CD4-positive, alpha-beta T cell treated with Interleukin-4 for 1 hour (primary cell): ENCODE results near the gene BAZ1B.
"Not testable (repeated sequence)": the region's sequence is repeated elsewhere in the genome, so short reads cannot be mapped to it uniquely, and the experiment has no call there.

Experiments
- DNase-seq, 2 donors: peaks; one replicate each; pipeline ENCODE4 v3.0.0-alpha.2; 2020 to 2022

The BAZ1B gene, protein sequence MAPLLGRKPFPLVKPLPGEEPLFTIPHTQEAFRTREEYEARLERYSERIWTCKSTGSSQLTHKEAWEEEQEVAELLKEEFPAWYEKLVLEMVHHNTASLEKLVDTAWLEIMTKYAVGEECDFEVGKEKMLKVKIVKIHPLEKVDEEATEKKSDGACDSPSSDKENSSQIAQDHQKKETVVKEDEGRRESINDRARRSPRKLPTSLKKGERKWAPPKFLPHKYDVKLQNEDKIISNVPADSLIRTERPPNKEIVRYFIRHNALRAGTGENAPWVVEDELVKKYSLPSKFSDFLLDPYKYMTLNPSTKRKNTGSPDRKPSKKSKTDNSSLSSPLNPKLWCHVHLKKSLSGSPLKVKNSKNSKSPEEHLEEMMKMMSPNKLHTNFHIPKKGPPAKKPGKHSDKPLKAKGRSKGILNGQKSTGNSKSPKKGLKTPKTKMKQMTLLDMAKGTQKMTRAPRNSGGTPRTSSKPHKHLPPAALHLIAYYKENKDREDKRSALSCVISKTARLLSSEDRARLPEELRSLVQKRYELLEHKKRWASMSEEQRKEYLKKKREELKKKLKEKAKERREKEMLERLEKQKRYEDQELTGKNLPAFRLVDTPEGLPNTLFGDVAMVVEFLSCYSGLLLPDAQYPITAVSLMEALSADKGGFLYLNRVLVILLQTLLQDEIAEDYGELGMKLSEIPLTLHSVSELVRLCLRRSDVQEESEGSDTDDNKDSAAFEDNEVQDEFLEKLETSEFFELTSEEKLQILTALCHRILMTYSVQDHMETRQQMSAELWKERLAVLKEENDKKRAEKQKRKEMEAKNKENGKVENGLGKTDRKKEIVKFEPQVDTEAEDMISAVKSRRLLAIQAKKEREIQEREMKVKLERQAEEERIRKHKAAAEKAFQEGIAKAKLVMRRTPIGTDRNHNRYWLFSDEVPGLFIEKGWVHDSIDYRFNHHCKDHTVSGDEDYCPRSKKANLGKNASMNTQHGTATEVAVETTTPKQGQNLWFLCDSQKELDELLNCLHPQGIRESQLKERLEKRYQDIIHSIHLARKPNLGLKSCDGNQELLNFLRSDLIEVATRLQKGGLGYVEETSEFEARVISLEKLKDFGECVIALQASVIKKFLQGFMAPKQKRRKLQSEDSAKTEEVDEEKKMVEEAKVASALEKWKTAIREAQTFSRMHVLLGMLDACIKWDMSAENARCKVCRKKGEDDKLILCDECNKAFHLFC (N-terminal part only)

DNA sequence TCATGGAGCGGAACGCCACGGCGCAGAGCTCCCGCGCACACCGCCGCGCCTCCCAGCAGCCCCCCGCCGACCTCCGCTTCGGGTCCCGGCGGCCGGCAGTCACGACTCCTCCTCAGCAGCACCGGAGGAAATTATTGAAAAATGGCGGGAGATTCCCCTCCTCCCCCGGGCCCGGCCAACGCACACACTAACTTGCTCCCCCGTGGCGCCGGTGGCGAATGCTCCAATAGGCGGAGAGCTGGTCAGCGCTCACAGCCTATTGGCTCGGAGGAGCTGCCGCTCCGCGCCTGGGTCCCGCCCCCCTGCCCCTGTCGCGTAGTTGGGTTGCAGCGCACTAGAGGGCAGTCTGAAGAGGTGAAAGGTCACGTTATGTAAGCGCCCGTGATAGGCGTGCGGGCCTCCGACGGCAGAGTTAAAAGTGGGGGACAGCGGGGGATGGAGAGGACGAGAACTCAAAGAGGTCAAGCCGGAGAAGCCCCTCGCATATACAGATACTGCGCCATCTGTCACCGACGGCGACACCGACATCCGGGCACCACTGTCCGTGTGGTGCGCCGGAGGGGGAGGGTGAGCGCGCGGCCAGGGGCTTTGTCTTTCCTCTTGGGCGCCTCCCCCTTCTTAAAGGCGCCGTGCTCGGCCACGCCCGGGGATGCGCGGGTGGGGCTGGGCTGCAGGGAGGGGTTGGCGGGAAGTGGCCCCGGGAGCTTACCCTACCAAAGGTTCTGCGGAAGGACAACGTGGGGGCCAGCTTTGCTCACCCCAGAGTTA lies at the start of gene BAZ1B:
Gene BAZ1B (minus strand): TSS at position 189 of the 768 bp plus-strand sequence. CDS start 360 bp downstream, outside the sequence.
- peak; percentile 98 for DNase-seq

GRCh38 chr7:73570977-73571376 lies 48.9 kb upstream of the BAZ1B start:
- no peak for DNase-seq

- no peak for DNase-seq
Observed at GRCh38 chr7:73570521-73570920, 48.4 kb upstream of the BAZ1B start.

- DNase-seq = no peak
Observed at GRCh38 chr7:73569042-73569608, 47.0 kb upstream of the BAZ1B start.

DNA sequence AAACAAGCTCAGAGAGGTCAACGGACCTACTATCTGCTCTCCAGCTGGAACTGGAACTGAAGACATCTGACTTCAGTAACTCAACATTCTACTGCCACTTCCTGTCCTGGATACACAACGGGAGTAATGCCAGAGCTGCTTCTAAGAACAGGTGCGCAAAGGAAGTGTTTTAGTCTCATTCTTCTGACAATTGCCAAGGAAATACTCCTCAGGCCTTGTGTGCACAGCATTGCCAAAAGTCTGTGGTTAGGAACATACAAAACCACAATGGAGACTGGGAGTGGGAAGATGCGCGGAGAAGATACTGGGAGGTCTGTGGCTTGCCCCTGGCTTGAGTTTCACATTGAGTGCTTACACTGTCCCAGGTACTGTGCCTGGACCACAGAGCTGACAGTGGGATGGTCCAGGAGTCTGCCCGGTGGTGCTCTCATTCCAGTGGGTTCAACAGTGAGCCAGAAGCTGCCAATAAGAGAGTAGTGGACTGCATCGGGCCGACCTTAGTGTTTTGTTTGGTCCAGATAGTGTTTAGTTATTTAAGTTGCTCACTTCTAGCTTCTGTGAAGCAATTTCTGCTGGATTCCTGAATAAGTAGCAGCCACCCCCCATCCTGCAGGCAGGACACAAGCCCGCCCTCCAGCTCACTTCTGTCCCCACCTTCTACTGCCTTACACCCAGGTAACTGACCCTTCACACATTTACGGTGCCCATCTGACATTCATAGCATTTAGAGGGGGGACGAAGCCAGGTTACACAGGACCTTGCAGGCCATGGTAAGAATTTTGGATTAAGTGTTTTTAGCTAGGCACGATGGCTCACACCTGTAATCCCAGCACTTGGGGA lies 46.0 kb upstream of the BAZ1B start:
- no peak for DNase-seq

- no peak for DNase-seq
Observed at GRCh38 chr7:73567140-73567539, 45.0 kb upstream of the BAZ1B start.

DNA sequence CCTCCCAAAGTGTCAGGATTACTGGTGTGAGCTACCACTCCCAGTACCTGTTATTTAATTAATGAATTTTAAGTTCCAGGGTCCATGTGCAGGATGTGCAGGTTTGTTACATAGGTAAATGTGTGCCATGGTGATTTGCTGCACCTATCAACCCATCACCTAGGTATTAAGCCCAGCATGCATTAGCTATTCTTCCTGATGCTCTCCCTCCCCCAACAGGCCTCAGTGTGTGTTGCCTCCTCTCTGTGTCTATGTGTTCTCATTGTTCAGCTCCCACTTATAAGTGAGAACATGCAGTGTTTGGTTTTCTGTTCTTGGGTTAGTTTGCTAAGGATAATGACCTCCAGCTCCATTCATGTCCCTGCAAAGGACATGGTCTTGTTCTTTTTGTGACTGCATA lies 44.3 kb upstream of the BAZ1B start:
- DNase-seq = not testable (repeated sequence)

DNA sequence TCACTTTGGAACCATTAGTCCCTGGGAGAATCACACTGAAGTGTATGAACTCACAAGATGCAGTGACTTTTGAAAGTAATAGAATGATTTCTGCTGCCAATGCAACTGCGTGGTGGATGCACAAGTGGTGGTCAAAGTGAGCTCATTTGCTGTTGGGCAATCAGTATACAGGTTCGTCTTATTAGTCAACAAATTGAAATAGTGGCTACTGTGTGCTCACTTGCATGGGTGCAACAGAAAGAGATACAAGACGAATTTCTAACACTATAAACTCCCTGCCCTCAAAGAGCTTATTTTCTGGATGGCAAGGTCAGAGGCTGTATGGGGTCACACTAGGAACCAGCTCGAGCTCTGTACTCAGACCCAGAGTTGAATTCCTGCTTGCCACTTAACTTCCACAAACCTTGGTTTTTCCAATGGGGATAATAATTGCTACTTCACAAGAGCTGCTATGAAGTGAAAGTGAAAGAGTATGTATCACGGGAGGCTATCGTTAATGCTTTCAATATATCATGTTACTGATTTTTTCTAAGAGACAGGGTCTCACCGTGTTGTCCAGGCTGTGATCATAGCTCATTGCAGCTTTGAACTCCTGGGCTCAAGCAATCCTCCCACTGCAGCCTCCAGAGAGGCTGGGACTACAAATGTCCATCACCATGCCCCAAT lies 43.7 kb upstream of the BAZ1B start:
- DNase-seq = no peak

DNA sequence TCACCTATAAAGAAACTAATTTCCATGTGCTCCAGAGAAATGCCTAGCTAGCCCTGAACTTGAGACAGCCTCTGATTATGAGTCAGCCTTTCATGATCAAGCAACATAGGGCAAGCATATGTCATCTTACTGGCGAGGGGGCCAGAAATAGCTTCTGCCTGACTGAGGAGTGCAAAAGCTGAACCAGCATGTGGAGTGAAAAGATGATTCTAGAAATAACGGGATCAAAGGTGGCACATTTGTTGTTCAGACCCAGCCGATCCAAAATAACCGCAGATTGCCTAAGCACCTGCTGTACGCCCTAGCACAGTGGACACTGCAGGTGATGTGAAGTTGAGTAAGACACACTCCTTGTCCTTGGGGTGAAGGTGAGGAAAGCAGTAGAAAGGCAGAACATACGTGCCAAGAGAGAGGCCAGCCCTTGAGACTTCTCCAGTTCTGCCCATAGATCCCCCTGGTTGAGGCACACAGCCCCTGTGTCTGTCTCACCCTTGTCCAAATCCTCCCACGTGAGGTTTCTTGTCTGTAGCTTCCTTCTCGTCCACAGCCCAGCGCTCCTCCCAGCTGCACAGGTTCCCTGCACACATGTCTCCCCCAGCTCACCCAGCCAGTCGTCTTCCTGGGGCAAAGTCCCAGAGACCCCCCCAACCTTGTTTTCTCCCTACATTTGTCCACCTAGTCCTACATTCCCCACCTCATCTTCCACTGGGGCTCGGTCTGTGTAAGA lies 38.2 kb upstream of the BAZ1B start:
- no peak for DNase-seq

- peak; percentile 80 to 84 for DNase-seq
Observed at GRCh38 chr7:73557397-73558257, 35.5 kb upstream of the BAZ1B start, which contains the start of gene BCL7B. Gene BCL7B (minus strand): TSS chr7:73557690. CDS start chr7:73557578, 112 bp downstream.

GRCh38 chr7:73557108-73557396 lies 35.0 kb upstream of the BAZ1B start:
- DNase-seq = peak; percentile 92 to 93

DNA sequence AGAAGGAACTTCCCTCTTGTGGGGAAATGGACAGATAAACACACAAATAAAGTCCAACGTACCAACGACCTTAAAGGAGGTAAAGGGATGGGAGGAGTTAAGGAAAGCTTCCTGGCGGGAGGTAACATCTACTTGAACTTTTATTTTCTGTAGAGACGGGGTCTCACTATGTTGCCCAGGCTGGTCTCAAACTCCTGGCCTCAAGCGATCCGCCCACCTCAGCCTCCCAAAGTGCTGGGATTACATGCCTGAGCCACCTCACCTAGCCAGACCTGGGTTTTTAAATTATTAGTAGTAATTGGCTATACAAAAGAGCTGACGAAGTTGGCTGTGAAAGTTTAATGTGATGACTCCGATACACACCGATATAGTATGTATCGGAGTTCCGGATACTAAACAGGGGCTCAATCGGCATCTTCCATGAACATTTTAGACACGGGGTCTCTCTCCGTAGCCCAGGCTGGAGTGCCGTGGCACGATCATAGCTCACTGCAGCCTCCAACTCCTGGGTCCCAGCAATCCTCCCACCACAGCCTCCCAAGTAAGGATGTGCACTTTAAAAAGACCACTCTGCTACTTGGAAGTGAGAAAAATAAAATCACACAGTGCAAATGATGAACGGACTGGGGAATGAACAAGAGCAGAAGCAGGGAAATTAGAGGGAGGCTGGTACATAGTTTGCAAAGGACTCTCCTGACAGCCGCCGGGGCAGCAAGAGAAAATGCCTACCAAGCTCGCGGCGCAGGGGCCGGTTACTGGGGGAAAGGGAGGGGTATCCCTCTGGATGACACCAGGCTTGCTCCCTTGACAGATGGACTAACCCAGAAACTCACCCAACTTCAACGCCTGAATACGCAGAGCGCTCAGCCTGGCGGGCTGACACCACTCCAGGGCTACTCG lies 34.4 kb upstream of the BAZ1B start:
- no peak for DNase-seq

GRCh38 chr7:73555411-73555982 lies 33.4 kb upstream of the BAZ1B start:
- no peak for DNase-seq

- DNase-seq = not testable (repeated sequence)
Observed at GRCh38 chr7:73550093-73550492, 28.0 kb upstream of the BAZ1B start.

GRCh38 chr7:73549176-73549575 lies 27.1 kb upstream of the BAZ1B start:
- DNase-seq = no peak

GRCh38 chr7:73547841-73548240 lies 25.7 kb upstream of the BAZ1B start:
- DNase-seq = no peak

DNA sequence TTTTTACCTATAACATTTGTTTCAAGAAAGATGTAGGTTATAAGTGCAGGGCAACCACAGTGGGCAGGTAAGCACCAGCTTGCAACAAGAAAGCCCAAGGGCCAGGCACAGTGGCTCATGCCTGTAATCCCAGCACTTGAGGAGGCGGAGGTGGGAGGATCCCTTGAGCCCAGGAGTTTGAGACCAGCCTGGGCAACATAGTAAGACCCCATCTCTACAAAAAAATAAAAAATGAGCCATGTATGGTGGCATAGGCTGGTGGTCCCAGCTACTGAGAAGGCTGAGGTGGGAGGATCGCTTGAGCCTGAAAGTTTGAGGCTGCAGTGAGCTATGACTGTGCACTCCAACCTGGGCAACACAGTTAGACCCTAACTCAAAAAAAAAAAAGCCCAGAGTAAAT lies 22.6 kb upstream of the BAZ1B start:
- no peak for DNase-seq
